ENCODE data around the gene SMARCD2.

DNA sequence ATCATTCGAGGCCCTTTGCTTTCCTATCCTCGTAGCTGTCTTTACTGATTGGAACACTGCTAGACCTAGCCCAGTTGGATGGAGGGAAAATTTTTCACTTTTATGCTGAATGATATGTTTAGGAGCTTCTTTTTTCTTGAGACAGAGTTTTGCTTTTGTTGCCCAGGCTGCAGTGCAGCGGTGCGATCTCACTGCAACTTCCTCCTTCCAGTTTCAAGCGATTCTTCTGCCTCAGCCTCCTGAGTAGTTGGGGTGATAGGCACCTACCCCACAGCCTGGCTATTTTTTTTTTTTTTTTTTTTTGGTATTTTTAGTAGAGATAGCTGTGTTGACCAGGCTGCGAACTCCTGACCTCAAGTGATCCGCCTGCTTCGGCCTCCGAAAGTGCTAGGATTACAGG is 32.5 kb downstream of the SMARCD2 start:
- TF ChIP-seq, protein P1, sequence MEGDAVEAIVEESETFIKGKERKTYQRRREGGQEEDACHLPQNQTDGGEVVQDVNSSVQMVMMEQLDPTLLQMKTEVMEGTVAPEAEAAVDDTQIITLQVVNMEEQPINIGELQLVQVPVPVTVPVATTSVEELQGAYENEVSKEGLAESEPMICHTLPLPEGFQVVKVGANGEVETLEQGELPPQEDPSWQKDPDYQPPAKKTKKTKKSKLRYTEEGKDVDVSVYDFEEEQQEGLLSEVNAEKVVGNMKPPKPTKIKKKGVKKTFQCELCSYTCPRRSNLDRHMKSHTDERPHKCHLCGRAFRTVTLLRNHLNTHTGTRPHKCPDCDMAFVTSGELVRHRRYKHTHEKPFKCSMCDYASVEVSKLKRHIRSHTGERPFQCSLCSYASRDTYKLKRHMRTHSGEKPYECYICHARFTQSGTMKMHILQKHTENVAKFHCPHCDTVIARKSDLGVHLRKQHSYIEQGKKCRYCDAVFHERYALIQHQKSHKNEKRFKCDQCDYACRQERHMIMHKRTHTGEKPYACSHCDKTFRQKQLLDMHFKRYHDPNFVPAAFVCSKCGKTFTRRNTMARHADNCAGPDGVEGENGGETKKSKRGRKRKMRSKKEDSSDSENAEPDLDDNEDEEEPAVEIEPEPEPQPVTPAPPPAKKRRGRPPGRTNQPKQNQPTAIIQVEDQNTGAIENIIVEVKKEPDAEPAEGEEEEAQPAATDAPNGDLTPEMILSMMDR (IDR thresholded peaks at IDR 0.05; ENCODE audit: insufficient read depth, low read length) = no peak
- TF ChIP-seq GABPA (IDR thresholded peaks at IDR 0.05; ENCODE audit: low read depth) = no peak
- TF ChIP-seq, protein P2, sequence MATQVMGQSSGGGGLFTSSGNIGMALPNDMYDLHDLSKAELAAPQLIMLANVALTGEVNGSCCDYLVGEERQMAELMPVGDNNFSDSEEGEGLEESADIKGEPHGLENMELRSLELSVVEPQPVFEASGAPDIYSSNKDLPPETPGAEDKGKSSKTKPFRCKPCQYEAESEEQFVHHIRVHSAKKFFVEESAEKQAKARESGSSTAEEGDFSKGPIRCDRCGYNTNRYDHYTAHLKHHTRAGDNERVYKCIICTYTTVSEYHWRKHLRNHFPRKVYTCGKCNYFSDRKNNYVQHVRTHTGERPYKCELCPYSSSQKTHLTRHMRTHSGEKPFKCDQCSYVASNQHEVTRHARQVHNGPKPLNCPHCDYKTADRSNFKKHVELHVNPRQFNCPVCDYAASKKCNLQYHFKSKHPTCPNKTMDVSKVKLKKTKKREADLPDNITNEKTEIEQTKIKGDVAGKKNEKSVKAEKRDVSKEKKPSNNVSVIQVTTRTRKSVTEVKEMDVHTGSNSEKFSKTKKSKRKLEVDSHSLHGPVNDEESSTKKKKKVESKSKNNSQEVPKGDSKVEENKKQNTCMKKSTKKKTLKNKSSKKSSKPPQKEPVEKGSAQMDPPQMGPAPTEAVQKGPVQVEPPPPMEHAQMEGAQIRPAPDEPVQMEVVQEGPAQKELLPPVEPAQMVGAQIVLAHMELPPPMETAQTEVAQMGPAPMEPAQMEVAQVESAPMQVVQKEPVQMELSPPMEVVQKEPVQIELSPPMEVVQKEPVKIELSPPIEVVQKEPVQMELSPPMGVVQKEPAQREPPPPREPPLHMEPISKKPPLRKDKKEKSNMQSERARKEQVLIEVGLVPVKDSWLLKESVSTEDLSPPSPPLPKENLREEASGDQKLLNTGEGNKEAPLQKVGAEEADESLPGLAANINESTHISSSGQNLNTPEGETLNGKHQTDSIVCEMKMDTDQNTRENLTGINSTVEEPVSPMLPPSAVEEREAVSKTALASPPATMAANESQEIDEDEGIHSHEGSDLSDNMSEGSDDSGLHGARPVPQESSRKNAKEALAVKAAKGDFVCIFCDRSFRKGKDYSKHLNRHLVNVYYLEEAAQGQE (IDR thresholded peaks at IDR 0.05; ENCODE audit: insufficient replicate concordance, low read depth) = no peak
- no peak for TF ChIP-seq POLR2AphosphoS5 (IDR thresholded peaks at IDR 0.05; ENCODE audit: low read depth)
